C4-2B (cell line): ENCODE measurements around the gene CCSER1.
"Not testable (repeated sequence)": the region's sequence is repeated elsewhere in the genome, so short reads cannot be mapped to it uniquely, and the experiment has no call there.

Source experiments
- H3K27ac ChIP-seq: fragments of 450-650 bp; 2 replicates; pipeline ENCODE4 v1.5.1; 2017
- ZFX ChIP-seq: fragments of 450-650 bp; IDR thresholded peaks from 2 replicates; pipeline ENCODE4 v1.6.1; 2017
- TF ChIP-seq, protein P1 (sequence below): fragments of 450-650 bp; conservative IDR thresholded peaks from 2 replicates; pipeline ENCODE4 v1.5.1; 2017; ENCODE audit warnings: mild to moderate bottlenecking

Gene CCSER1

DNA sequence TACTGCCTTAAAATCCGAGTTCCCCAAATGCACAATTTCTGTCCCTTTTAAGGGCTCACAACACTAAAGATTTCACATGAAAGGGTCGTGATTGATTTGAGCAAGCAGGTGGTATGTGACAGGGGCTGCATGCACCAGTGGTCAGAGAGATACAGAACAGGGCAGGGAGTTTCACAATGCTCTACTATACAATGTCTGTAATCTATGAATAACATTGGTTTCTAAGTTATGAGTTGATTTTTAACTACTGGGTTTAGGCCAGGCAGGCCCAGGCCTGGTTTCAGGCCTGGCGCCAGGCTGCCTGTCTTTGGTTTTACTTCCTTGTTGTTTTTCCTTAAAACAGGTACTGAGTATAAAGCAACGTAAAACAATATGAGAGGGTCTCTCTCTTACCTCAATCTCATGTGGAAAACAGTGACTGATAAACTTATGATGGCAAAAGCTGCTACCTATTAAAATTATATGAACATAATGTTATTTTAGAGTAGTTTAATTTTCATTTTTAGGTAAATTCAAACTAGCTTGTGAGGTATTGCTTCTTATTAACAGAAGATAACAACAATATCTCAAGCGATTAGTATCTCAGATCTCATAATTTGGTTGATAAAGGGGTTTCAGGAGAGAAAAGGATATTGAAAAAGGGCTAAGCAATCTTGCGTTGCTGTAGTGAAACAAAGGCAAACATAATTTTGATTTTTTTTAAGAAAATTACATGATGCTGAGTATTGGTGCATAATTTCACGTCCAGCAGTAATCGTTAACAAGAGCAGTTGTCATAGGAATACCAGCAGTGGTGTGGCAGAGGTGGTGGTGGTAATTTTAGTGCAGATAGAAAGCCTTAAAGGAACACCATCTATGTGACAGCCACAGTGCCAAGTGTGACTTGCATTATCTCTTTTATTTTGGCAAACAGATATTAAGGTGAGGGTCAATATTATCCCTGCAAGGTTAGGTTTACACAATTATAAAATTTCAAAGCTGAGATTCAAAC lies 1232.1 kb downstream of the CCSER1 start:
- TF ChIP-seq ZFX: no peak
- TF ChIP-seq, protein P1, sequence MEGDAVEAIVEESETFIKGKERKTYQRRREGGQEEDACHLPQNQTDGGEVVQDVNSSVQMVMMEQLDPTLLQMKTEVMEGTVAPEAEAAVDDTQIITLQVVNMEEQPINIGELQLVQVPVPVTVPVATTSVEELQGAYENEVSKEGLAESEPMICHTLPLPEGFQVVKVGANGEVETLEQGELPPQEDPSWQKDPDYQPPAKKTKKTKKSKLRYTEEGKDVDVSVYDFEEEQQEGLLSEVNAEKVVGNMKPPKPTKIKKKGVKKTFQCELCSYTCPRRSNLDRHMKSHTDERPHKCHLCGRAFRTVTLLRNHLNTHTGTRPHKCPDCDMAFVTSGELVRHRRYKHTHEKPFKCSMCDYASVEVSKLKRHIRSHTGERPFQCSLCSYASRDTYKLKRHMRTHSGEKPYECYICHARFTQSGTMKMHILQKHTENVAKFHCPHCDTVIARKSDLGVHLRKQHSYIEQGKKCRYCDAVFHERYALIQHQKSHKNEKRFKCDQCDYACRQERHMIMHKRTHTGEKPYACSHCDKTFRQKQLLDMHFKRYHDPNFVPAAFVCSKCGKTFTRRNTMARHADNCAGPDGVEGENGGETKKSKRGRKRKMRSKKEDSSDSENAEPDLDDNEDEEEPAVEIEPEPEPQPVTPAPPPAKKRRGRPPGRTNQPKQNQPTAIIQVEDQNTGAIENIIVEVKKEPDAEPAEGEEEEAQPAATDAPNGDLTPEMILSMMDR: no peak
- H3K27ac ChIP-seq: no peak overlapping the region

DNA sequence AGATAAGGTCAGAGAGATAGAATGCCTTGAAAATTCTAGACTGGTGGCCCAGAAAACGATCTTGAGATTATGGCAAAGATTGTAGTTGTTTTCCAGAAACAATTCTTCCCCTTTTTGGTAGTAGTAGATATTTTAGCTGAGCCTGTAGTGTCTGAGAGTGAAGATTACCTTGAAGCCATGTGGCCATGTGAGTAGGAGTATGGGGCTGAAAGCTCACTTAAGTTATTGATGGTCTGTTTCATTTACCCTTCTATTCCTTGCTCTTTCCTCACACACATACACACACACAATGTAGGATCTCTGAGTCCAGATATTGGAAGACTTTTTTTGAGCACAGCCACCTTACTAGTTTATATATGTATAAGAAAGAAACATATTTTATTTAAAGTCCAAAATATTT lies 1234.9 kb downstream of the CCSER1 start:
- TF ChIP-seq, protein P1: no peak
- TF ChIP-seq ZFX: no peak
- no peak overlapping the region for H3K27ac ChIP-seq

DNA sequence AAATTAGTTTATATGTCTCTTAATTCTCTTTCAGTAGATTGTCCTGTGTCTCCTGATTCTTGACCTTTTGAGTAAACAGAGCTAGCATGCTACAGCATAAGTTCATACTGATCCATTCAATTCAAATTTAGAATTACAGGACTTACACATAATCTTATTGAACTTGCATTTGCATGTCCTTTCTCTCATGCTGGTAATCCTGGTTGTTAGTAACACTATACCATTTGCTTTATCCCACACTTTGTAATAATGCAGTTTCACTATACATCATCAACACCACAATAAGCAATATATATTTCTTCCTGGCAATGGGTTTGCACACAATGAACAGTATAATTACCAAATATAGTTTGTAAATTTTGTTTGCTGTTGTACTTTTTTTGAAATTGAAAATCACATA lies 1239.4 kb downstream of the CCSER1 start:
- H3K27ac ChIP-seq: no peak overlapping the region
- TF ChIP-seq, protein P1: no peak
- no peak for TF ChIP-seq ZFX

DNA sequence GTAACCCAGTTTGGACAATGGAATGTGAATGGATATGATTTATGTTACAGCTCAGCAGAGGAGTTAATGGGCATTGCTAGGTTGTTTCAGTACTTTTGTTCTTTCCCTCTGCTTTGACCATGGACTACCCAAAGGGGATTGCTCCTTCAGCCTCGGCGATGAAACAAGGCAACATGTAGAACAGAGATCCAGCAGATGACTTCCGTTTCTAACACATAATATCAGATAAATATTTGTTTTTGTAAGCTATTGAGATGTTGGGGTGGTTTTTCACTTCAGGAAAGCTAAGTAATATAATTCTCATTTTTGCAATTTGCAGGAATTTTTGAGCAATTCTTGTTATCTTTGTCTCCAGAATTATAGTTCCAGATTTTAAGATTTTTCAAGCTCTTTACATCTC lies 1241.9 kb downstream of the CCSER1 start:
- TF ChIP-seq, protein P1: no peak
- TF ChIP-seq ZFX: no peak
- H3K27ac ChIP-seq: no peak overlapping the region

DNA sequence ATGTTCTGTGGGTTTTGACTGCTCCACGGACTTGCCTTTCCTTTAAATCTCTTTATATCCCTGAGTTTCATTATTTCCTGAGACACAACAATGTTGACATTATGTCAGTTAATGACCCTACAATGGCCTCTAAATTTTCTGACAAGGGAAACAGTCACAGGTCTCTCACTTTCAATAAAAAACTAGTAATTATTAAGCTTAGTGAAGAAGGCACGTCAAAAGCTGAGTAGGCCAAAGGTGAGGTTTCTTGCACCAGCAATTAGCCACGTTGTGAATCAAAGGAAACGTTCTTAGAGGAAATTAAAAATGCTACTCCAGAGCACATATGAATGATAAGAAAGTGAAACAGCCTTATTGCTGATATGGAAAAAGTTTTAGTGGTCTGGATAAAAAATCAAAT lies 1246.4 kb downstream of the CCSER1 start:
- TF ChIP-seq, protein P1: no peak
- TF ChIP-seq ZFX: no peak
- H3K27ac ChIP-seq: no peak overlapping the region

DNA sequence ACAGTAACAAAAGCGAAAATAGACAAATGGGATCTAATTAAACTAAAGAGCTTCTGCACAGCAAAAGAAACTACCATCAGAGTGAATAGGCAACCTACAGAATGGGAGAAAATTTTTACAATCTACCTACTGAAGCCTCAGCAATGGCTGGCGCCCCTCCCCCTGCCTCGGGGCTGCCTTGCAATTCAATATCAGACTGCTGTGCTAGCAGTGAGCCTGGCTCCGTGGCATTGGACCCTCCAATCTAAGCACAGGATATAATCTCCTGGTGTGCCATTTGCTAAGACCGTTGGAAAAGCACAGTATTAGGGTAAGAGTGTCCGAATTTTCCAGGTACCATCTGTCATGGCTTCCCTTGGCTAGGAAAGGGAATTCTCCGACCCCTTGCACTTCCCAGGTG lies 1278.2 kb downstream of the CCSER1 start:
- H3K27ac ChIP-seq: not testable (repeated sequence)

DNA sequence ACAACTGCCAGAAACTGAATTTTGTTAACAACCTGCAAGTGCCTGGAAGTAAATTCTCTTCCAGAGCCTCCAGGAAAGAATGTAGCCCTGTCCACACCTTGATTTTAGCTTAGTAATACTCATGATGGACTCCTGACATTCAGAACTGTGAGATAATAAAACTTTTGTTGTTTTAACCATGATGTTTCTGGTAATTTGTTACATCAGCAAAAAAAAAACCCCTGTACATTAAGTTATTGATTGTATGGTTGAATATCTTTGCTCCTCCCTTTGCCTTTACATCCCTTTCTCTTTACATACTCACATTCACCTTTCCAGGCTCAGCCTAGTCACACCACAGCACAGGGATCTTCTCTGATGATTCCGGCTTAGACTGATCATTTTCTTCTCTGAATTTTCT lies 1294.8 kb downstream of the CCSER1 start:
- TF ChIP-seq, protein P1: no peak
- TF ChIP-seq ZFX: no peak
- H3K27ac ChIP-seq: no peak overlapping the region

DNA sequence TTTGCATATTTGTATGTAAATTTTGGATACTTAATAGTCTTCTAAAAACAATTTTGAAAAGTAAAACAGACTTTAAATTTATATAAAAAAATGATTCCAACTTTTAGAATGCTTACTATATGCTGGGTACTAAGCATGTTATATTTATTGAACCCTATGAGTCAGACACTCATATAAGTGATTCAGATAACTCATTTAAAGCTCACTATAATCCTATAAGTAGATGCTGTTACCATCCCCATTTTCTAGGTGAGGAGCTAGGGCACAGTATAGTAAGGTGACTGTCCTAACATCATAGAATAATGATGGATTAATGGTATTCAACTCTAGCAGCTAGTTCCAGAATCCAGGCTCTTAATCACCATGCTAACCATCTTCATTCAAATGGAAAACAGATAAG lies 1299.5 kb downstream of the CCSER1 start:
- no peak overlapping the region for H3K27ac ChIP-seq
- TF ChIP-seq ZFX: no peak
- TF ChIP-seq, protein P1: no peak
